T-helper 2 cell treated with Interferon-gamma antibody and Interleukin-4, amounts not matched to agents 5 μg/mL and 100 μg/mL, for 36 hours (primary cell): ENCODE measurements around the gene PHEX.

ENCODE experiments used
- DNase-seq: peaks from one replicate; pipeline ENCODE4 v3.0.0; 2021; ENCODE audit warnings: low spot score
- H3K27ac Mint-ChIP-seq: one replicate; pipeline ENCODE4 v1.8.0; 2021; ENCODE audit warnings: mild to moderate bottlenecking, mixed read lengths
- H3K27me3 Mint-ChIP-seq: one replicate; pipeline ENCODE4 v1.8.0; 2021; ENCODE audit warnings: low read depth, mixed read lengths
- H3K36me3 Mint-ChIP-seq: one replicate; pipeline ENCODE4 v1.8.0; 2021; ENCODE audit warnings: low read depth, mixed read lengths
- H3K4me1 Mint-ChIP-seq: one replicate; pipeline ENCODE4 v1.8.0; 2021; ENCODE audit warnings: low read depth, mixed read lengths
- H3K4me3 Mint-ChIP-seq: one replicate; pipeline ENCODE4 v1.8.0; 2022; ENCODE audit warnings: mild to moderate bottlenecking, moderate library complexity, mixed read lengths
- H3K9me3 Mint-ChIP-seq: one replicate; pipeline ENCODE4 v1.8.0; 2021; ENCODE audit warnings: mixed read lengths

Gene PHEX

DNA sequence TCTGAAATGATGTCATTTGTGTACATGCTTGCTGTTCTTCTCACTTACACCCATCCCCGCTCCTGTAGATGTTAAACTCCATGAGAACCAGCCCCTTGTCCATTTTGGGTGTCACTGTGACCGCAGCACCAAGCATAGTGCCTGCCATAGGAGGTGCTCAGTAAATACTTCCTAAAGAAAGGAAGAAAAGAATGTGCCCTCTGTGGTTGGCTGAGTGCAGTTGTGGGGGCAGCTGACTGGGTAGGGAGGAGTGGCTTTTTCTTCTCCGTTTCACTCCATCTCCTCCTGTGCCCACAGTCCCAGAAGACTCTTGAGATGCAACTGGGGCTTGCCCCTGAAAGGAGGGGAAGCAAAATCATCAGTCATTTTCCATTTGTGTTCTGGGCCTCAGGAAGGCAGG, 25.5 kb downstream of the PHEX start:
- H3K4me1 Mint-ChIP-seq, result peaks cover 13% of the 10 kb centered on the region
- DNase-seq, result no peak
- no peaks in the 10 kb centered on the region for H3K9me3 Mint-ChIP-seq
- H3K27me3 Mint-ChIP-seq, result no peaks in the 10 kb centered on the region
- H3K27ac Mint-ChIP-seq, result no peak overlapping the region
- no peaks in the 10 kb centered on the region for H3K36me3 Mint-ChIP-seq
- no peak overlapping the region for H3K4me3 Mint-ChIP-seq

DNA sequence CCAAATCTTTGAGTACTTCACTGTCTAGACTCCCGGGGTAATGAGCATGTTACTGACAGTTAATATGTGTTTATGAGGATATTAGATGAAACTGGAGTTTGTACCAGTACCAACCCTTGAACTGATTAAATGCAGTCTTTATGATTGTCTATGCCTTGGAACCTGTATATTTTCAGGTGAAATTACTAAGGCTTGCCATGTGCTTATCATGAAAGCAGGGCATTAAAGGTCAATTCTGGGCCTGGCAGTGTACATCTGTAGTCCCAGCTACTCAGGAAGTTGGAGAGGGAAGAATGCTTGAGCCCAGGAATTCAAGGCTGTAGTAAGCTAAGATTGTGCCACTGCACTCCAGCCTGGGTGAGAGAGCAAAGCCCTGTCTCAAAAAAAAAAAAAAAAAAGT, 27.6 kb downstream of the PHEX start:
- Mint-ChIP-seq H3K4me1 (peaks cover 18% of the 10 kb centered on the region), H3K27me3 (no peaks in the 10 kb centered on the region), H3K9me3 (no peaks in the 10 kb centered on the region), H3K36me3 (no peaks in the 10 kb centered on the region), H3K27ac (no peak overlapping the region), H3K4me3 (no peak overlapping the region)
- no peak for DNase-seq

DNA sequence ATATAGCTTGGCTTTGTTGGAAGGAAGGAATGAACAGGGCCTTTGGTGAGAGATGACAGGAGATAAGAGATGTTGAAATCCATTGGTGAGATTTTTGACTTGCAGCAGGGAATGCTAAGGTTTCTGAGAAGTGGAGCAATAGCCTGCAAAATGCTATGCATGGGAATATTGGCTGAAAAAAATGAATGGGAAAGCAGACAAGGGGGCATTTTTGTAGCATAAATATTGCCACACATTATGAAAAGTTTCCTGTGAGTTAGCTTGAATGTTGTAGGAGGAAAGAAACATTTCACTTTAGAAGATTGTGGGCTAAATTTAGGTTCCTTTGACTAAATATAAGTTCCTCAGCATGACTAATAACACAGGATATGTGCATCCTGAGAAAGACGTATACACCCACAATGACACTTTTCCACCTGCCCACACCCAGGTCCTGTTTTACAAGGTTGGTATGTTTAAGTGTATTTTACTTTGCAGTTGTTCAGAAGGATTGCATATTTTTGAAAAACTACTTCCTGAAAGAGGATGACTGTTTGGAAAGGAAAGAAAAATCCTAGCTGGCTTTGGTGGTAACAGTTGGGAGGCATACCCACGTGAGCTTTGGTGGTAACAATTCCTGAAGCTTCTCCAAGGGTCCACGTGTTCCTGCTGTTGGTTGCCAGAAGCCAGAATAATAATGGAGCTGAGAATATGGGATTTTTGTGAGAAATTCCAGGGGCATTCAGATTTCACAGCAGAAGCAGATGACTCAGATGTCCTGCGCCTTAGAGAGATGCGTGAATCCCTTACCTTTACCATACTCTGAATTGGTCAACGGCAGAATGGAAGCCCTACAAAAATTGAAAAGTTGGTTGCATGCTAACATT, 28.5 kb downstream of the PHEX start:
- peak; percentile 45 for DNase-seq
- peak overlapping the region; percentile 55 for H3K27ac Mint-ChIP-seq
- H3K36me3 Mint-ChIP-seq, result no peaks in the 10 kb centered on the region
- no peaks in the 10 kb centered on the region for H3K9me3 Mint-ChIP-seq
- H3K4me3 Mint-ChIP-seq, result peak overlapping the region; percentile 50
- H3K4me1 Mint-ChIP-seq, result peaks cover 18% of the 10 kb centered on the region
- no peaks in the 10 kb centered on the region for H3K27me3 Mint-ChIP-seq

DNA sequence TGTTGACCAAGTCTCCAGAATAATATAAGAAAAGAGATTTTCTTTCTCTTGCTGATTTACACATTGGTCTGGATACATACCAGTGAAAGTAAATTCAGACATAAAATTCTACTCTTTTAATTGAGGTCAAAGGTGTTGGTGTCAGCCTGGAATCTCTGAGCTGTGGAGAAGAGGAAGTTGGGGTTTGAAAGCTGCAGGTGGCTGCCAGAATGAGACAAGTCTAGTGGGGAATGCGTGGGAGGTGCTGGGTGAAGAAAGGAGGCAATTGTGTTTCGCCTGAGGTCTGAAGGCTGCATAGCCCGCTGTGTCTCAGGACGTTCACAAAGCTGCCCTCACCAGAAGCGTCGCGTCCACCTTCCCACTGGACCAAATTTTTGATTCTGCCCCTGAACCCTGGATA, 31.2 kb downstream of the PHEX start:
- peak; percentile 48 for DNase-seq
- Mint-ChIP-seq H3K36me3 (no peaks in the 10 kb centered on the region), H3K9me3 (no peaks in the 10 kb centered on the region), H3K4me1 (peaks cover 20% of the 10 kb centered on the region), H3K27ac (no peak overlapping the region), H3K4me3 (no peak overlapping the region), H3K27me3 (no peaks in the 10 kb centered on the region)

DNA sequence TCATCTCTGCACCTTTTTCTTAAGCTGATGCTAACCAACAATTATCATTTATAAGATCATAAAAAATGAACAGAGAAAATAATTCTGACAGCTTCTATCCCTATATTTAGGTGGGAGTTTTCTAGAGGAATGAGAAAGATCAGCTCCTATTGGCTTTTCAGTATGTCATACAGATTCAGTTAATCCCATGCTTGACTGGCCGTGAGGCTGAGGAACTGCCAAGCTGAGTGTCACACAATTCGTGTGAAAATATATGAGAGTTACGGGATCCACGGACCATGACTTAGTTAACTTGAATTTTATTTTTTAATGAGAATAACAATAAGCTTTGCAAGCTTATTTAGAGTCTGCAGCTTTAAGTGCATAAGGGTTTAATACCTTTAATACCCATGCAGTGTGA, 37.5 kb downstream of the PHEX start:
- no peak overlapping the region for H3K4me3 Mint-ChIP-seq
- H3K27me3 Mint-ChIP-seq, result no peaks in the 10 kb centered on the region
- no peaks in the 10 kb centered on the region for H3K9me3 Mint-ChIP-seq
- H3K27ac Mint-ChIP-seq, result no peak overlapping the region
- no peaks in the 10 kb centered on the region for H3K36me3 Mint-ChIP-seq
- H3K4me1 Mint-ChIP-seq, result peaks cover 2% of the 10 kb centered on the region
- no peak for DNase-seq

DNA sequence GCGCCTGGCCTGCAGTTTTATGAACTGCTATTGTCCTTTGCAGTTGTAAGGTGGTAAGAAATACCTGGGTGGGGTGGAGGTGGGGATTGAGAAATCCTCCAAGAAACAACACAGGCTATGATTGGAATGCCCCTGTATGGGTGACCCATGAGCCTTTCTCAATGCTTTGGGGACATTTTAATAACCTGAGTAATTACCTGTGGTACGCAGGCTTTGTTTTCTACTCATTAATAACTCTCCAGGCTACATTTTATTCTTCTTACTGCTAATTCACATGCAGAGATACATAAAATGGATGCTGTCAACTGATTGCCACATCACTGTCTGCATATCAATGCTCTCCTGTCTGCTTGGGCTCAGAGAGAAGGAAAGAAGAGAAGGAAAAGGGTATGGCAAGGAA, 41.8 kb downstream of the PHEX start:
- no peak for DNase-seq
- no peaks in the 10 kb centered on the region for H3K9me3 Mint-ChIP-seq

DNA sequence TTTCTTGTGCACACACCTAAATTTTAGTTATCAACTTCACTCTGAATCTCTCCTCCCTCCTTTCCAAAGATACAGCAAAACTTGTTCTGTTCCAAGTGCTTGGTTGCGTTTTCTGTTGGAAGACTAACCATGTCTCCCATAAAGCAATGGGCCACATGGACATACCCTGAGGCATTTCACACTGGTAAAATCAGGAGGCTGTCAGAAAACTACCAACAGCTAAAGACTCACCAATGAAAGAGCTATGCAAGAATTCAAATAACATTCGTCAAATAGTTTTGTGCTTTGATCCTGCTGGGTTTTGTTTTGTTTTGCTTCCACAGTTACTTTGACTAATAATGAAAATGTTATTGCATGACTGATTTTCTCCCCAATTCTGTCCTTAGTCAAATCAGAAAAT, 46.0 kb downstream of the PHEX start:
- Mint-ChIP-seq H3K4me3 (no peak overlapping the region), H3K4me1 (no peaks in the 10 kb centered on the region), H3K27ac (no peak overlapping the region), H3K27me3 (no peaks in the 10 kb centered on the region), H3K9me3 (no peaks in the 10 kb centered on the region), H3K36me3 (no peaks in the 10 kb centered on the region)
- no peak for DNase-seq

More for the DNA sequence above, 41.8 kb downstream of the PHEX start:
- Mint-ChIP-seq H3K4me1 (no peaks in the 10 kb centered on the region), H3K27ac (no peak overlapping the region), H3K4me3 (no peak overlapping the region), H3K27me3 (no peaks in the 10 kb centered on the region), H3K36me3 (no peaks in the 10 kb centered on the region)

DNA sequence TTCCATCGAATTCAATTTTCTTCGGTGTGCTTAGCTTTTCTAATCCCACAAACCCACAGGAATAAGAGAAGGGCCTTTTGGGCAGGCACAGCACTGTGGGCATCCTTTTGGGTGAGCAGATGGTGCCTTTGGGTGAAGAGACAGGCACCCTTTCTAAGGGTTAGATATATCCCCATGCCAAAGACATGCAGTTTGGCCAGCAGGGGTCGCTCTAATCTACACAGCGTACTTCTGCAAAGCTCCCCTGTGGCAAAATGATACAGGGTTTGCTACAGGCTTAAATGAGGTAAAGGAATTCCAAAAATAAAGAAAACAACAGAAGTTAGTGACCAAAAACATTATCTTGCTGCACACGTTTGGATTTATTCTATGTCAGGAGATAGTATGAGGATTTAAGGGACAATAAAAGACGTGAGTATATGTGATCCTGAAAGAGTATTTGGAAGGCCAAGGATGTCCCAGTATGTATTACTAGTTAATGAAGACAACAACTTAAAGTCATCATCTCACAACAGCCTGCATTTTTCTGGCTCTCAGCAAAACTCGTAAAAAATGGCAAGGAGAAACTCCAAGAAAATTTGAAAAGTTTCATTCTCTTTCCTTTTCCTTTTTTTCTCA, 49.5 kb downstream of the PHEX start:
- no peaks in the 10 kb centered on the region for H3K4me1 Mint-ChIP-seq

DNA sequence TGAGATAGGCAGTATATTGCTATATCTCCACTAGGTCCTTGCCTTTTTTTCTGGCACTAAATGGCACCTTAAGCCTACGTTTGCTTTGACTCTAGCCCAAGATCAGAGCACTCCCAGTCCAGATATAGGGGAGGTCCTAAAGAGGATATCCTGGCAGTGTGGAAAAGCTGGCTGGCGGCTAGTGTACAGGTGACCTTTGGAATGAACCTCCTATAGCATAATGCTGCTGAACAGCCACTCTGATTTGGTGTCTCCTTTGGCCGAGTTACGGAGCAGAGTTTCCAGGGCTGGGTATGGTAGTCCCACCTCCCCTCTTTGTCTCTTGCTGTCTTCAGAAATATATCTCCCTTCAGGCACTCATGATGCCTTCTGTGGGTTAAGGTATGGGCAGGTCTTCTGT, 53.9 kb downstream of the PHEX start:
- no peaks in the 10 kb centered on the region for H3K27me3 Mint-ChIP-seq
- no peak overlapping the region for H3K27ac Mint-ChIP-seq
- DNase-seq, result no peak
- no peaks in the 10 kb centered on the region for H3K9me3 Mint-ChIP-seq
- peaks cover 2% of the 10 kb centered on the region for H3K4me1 Mint-ChIP-seq
- no peak overlapping the region for H3K4me3 Mint-ChIP-seq
- no peaks in the 10 kb centered on the region for H3K36me3 Mint-ChIP-seq

More for the DNA sequence above, 49.5 kb downstream of the PHEX start:
- DNase-seq, result peak; percentile 7
- no peak overlapping the region for H3K4me3 Mint-ChIP-seq
- no peaks in the 10 kb centered on the region for H3K9me3 Mint-ChIP-seq
- H3K36me3 Mint-ChIP-seq, result no peaks in the 10 kb centered on the region
- no peaks in the 10 kb centered on the region for H3K27me3 Mint-ChIP-seq
- H3K27ac Mint-ChIP-seq, result no peak overlapping the region

DNA sequence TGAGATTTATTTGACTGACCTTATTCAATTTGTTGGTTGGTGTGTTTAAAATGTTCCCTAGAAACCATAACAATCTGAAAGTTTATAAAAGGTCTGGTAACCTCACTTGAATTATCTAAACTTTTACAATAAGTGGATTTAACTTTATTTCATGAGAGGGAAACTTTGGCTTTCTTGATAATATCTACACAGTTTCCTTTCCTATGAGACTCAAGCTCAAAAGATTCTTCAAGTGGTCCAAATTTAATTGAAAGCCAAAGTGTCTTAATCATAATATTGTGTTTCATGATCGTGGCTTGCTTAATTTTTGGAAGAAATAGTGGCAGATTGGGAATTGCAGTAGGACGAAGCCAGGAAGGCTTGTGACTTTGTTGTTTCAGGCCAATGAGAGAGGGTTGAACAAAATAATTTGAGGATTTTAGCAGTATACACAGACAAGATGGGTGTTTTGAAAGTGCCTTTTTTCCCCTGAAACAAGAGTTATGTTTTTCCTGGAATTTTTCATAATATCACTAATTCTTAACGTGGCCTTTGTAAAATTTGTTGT, 55.0 kb downstream of the PHEX start:
- no peaks in the 10 kb centered on the region for H3K36me3 Mint-ChIP-seq
- H3K27ac Mint-ChIP-seq, result no peak overlapping the region
- DNase-seq, result no peak

DNA sequence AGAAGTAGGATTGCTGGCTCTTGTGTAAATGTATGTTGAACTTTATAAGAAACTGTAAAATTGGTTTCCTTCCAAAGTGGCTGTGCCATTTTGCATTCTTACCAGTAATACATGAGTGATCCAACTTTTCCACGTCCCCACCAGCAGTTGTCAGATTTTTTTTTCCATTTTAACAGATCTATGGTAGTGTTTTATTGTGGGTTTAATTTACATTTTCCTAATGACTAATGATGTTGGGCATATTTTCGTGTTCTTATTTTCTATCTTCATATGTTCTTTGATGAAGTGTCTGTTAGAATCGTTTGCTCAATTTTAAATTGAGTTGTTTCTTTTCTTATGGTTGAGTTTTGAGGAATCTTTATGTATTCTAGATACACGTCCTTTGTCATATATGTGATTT, 56.2 kb downstream of the PHEX start:
- no peak for DNase-seq
- Mint-ChIP-seq H3K9me3 (no peaks in the 10 kb centered on the region), H3K4me3 (no peak overlapping the region), H3K4me1 (peaks cover 2% of the 10 kb centered on the region), H3K27ac (no peak overlapping the region), H3K27me3 (no peaks in the 10 kb centered on the region), H3K36me3 (no peaks in the 10 kb centered on the region)

More for the DNA sequence above, 55.0 kb downstream of the PHEX start:
- Mint-ChIP-seq H3K4me1 (peaks cover 2% of the 10 kb centered on the region), H3K9me3 (no peaks in the 10 kb centered on the region), H3K27me3 (no peaks in the 10 kb centered on the region), H3K4me3 (no peak overlapping the region)

DNA sequence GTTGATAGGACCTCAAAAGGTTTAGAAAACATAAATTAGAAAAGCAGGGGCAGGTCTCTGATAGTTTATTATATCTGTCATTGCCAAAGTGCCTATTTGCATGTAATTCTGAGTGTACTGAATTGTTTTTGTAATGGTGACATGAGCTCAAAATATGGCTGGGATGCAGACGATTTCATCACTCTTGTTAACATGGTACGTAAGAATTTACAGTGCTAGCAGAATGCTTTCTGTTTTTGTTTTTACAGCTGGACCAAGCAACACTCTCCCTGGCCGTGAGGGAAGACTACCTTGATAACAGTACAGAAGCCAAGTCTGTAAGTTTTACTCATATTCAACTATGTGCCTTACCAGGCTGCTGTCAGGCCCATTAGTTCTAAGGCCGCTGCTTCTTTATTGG, 58.1 kb downstream of the PHEX start:
- no peak overlapping the region for H3K4me3 Mint-ChIP-seq
- H3K4me1 Mint-ChIP-seq, result peaks cover 2% of the 10 kb centered on the region
- no peaks in the 10 kb centered on the region for H3K27me3 Mint-ChIP-seq
- no peak for DNase-seq
- H3K9me3 Mint-ChIP-seq, result no peaks in the 10 kb centered on the region
- no peaks in the 10 kb centered on the region for H3K36me3 Mint-ChIP-seq
- no peak overlapping the region for H3K27ac Mint-ChIP-seq

DNA sequence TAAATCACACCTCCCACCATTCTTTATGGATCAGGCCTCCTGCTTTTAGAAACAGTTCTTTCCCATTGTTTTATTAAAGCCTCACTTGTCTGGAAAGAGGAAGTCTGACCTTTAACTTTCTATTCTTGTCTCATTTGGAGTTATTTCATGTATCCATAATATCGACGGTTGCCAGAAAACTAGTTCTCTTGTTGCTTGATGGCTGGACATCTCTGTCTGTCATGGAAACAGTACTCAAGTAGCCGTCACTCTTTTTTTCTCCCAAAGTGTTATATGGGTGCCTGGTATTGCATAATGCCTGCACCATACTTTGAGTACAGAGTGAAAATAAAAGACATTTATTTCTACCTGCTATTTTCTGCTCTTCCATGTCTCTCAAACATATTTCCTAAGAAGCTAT, 61.4 kb downstream of the PHEX start:
- Mint-ChIP-seq H3K4me1 (no peaks in the 10 kb centered on the region), H3K4me3 (no peak overlapping the region), H3K27me3 (no peaks in the 10 kb centered on the region), H3K27ac (no peak overlapping the region), H3K9me3 (no peaks in the 10 kb centered on the region), H3K36me3 (no peaks in the 10 kb centered on the region)
- no peak for DNase-seq

DNA sequence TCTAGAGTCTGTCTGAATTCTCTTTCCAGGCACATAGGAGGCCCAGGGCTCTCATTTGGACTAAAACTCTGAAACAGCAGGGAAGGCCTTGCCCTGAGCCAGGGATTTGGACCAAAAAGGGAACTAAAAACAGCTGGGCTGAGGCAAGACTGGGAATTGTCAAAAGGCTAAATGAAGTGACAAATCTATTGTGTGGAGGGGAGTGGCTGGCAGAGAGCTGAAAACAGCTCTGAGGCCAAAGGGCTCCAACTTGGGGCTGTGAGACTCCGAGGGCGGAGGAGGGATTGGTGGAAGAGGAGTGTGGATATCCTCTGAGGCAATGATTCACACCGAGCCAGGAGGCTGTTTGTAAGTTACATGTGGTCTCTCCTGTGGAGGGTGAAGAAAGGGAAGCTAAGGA, 63.2 kb downstream of the PHEX start:
- H3K36me3 Mint-ChIP-seq, result no peaks in the 10 kb centered on the region

More for the DNA sequence above, 63.2 kb downstream of the PHEX start:
- Mint-ChIP-seq H3K27me3 (no peaks in the 10 kb centered on the region), H3K4me3 (no peak overlapping the region), H3K27ac (no peak overlapping the region), H3K9me3 (no peaks in the 10 kb centered on the region), H3K4me1 (no peaks in the 10 kb centered on the region)
- no peak for DNase-seq
